Spinal cord (tissue), 10 donors: ENCODE results near the gene PARP1. TPM values are rescaled to one million over a fixed set of nuclear protein-coding genes. Genes with fewer than 3 reads are reported as not detected.

Experiments used
- DNase-seq, 6 donors: peaks; one replicate each; pipeline versions ENCODE4 v3.0.0 to v3.0.0-alpha.2; 2013 to 2015; ENCODE audit warnings: low spot score in 6 of 6, low read depth in 4 of 6
- H3K27ac ChIP-seq: one replicate; pipeline ENCODE4 v1.5.1; 2013; ENCODE audit warnings: low read depth, low read length, control low read depth
- H3K27me3 ChIP-seq: one replicate; pipeline ENCODE4 v1.6.1; 2013; ENCODE audit warnings: low read length; ENCODE audit not compliant: control insufficient read depth, insufficient read depth
- H3K36me3 ChIP-seq: one replicate; pipeline ENCODE4 v1.6.1; 2013; ENCODE audit warnings: low read length; ENCODE audit not compliant: control insufficient read depth, insufficient read depth
- H3K4me1 ChIP-seq: one replicate; pipeline ENCODE4 v1.6.1; 2013; ENCODE audit warnings: low read length; ENCODE audit not compliant: control insufficient read depth, insufficient read depth
- H3K4me3 ChIP-seq: one replicate; pipeline ENCODE4 v1.5.1; 2013; ENCODE audit warnings: low read depth, low read length, control low read depth
- H3K9me3 ChIP-seq: one replicate; pipeline ENCODE4 v1.6.1; 2013; ENCODE audit warnings: low read length; ENCODE audit not compliant: control insufficient read depth, insufficient read depth
- WGBS: methylation state at CpG from one replicate; pipeline ENCODE4 v1.1.5; 2013; ENCODE audit warnings: missing lambda C conversion rate; ENCODE audit not compliant: insufficient coverage; 5-methylcytosine and 5-hydroxymethylcytosine counted together
- polyA plus RNA-seq, 2 donors: library from polyadenylated mRNA; unstranded; fragments of 120-200 nt; gene quantifications; one replicate each; pipeline ENCODE4 v1.2.1, GENCODE V29; 2013; ENCODE audit not compliant: insufficient read length in 2 of 2
- total RNA-seq, 2 donors: library from RNA; depleted of rRNA in 1 of 2; stranded (reverse); fragments of 120-200 nt in 1 of 2; fragments of >200 nt in 1 of 2; gene quantifications; one replicate each; pipeline versions ENCODE4 v1.2.3 to v1.2.4, GENCODE V29; 2013 to 2014
- donor health status: healthy.

Gene PARP1
- total and polyA plus RNA-seq, 4 donors = 106 to 156 (median 127) TPM

DNA sequence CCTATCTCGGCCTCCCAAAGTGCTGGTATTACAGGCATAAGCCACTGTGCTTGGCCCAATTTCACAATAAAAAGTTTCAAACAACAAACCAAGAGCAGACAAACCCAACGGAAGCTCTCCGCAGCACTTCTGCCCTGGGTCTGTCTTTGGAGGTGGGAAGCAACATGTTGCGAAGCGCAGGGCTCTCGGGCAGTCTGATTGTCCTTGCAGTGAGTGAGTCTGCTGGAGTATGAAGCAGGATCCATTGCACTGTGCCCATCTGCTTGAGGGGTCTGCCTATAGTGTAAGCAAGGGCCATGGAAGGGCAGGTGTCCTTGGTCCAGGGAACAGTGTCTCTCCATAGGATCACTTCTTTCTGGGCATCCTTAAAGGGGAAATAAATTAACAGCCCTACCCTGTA lies 14.6 kb upstream of the PARP1 start:
- H3K27ac ChIP-seq = no peak overlapping the region
- peaks cover 24% of the 10 kb centered on the region for H3K4me1 ChIP-seq
- H3K4me3 ChIP-seq = no peak overlapping the region
- H3K36me3 ChIP-seq = no peaks in the 10 kb centered on the region
- no peaks in the 10 kb centered on the region for H3K9me3 ChIP-seq
- DNase-seq = no peak
- H3K27me3 ChIP-seq = peaks cover 2% of the 10 kb centered on the region
- WGBS = 95% methylated on average over 5 of the region's 6 CpGs

GRCh38 chr1:226420897-226421296 lies 13.0 kb upstream of the PARP1 start:
- DNase-seq = peak in 1 of 6 donors; percentile 72
- no peaks in the 10 kb centered on the region for H3K9me3 ChIP-seq
- H3K27ac ChIP-seq = no peak overlapping the region
- no CpG with 5 or more reads among the region's 3 CpGs for WGBS
- H3K36me3 ChIP-seq = no peaks in the 10 kb centered on the region
- no peak overlapping the region for H3K4me3 ChIP-seq
- peaks cover 2% of the 10 kb centered on the region for H3K27me3 ChIP-seq
- H3K4me1 ChIP-seq = peaks cover 24% of the 10 kb centered on the region

DNA sequence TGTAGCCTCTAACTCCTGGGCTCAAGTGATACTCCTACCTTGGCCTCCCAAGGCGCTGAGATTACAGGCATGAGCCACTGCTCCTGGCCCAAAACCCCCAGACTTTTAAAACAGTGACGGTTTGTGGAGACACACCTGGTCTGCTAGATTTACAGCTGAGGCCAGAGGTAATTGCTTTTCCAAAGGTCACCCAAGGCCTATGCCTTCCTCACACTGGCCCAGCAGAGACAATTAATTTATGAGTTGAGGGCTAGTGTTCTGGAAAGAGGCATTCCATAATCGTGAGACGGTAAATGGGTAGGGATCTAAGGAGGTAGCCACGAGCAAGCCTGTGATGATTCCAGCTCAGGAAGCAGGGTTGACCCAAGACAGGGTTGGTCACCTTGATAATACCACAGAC lies 12.4 kb upstream of the PARP1 start:
- Histone ChIP-seq H3K36me3 (no peaks in the 10 kb centered on the region), H3K9me3 (no peaks in the 10 kb centered on the region), H3K4me1 (peaks cover 19% of the 10 kb centered on the region), H3K27ac (no peak overlapping the region), H3K27me3 (peaks cover 2% of the 10 kb centered on the region), H3K4me3 (no peak overlapping the region)
- DNase-seq = no peak
- WGBS = 88% methylated on average over 4 of the region's 5 CpGs

DNA sequence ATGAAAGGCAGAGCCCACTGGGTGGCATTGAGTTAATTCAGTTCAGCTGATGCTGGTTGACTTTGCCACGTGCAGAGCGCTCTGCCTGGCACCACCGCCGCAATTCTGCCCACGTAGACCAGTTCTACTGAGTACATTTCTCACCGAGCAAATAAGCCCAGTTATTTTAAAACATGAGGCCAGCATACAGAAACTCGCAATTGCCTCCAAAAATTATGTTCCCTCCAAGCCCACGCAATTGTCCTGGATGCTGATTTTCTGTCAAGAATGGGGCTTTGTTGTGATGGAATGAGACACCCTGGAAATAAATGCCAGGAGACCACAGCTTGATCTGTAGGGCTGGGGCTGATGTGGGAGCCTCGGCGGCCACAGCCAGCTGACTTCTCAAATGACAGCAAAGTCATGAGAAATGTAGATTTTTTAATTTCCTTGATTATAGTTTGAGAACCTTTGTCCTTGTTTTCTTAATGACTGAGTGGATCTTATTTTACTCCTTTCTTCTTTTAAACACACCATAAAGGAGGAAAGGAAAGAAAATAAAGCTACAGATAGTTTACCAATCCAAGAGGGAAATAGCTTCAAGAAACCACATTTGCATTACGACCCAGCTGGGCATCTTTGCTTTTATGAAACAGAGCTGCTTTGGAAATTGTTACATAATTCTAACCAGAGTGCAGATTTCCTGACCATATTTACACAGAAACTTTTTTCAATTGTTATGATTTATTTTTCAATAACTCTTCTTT lies 11.6 kb upstream of the PARP1 start:
- Histone ChIP-seq H3K36me3 (no peaks in the 10 kb centered on the region), H3K27ac (no peak overlapping the region), H3K27me3 (peaks cover 2% of the 10 kb centered on the region), H3K4me3 (no peak overlapping the region), H3K4me1 (peaks cover 14% of the 10 kb centered on the region), H3K9me3 (no peaks in the 10 kb centered on the region)
- 50% methylated on average over 5 of the region's 11 CpGs for WGBS
- DNase-seq = peak in 1 of 6 donors; percentile 78

DNA sequence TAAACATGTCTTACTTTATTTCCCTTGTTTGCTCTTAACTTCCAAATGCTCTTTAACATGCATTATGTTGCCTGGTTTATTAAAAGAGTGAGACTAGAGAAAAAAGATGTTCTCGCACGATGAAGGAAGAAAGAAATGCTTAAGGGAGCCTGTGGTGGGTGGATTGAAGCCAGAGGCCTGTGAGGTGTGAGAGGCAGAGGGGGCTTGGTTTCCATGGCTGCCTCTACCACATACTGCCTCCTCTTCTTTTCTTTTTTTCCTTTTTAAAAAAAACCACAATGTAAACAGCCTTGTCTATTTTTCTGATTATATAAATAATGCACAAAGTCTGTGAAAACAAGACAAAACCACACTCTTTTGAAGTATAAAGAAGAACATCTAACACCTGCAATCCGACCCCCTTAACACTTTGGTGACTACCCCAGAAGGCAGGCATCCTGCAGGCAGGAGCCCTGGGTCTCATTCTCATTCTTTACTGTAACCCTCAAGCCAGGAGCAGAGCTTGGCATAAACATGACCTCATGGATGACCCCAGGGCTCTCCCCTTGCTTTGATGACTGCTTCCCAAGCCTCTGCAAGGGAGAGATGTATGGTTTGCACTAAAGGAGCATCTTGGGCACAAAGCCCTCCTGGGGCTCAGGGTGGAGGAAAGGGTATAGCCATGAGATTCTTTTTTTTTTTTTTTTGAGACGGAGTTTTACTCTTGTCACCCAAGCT lies 10.1 kb upstream of the PARP1 start:
- H3K27ac ChIP-seq = no peak overlapping the region
- DNase-seq = peak in 1 of 6 donors; percentile 85
- H3K4me3 ChIP-seq = no peak overlapping the region
- no peaks in the 10 kb centered on the region for H3K36me3 ChIP-seq
- peaks cover 2% of the 10 kb centered on the region for H3K27me3 ChIP-seq
- H3K9me3 ChIP-seq = no peaks in the 10 kb centered on the region
- 70% methylated on average over 1 of the region's 4 CpGs for WGBS
- peaks cover 14% of the 10 kb centered on the region for H3K4me1 ChIP-seq

DNA sequence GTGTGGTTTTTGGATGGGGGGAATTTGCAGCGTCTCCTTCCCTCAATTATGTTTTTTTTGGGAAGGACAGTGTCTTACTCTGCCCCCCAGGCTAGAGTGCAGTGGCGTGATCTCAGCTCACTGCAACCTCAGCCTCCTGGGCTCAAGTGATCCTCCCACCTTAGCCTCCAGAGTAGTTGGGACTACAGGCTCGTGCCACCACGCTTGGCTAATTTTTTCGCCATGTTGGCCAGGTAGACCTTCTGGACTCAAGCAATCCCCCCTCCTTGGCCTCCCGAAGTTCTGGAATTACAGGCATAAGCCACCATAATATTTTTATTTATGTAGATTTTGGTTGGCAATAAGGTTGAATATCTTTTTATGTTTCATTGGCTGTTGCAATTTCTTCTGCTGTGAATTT lies 9.5 kb upstream of the PARP1 start:
- no peak for DNase-seq
- no peaks in the 10 kb centered on the region for H3K9me3 ChIP-seq
- no peak overlapping the region for H3K27ac ChIP-seq
- H3K27me3 ChIP-seq = peaks cover under 1% of the 10 kb centered on the region
- 87% methylated on average over 4 of the region's 6 CpGs for WGBS
- no peak overlapping the region for H3K4me3 ChIP-seq
- peaks cover 14% of the 10 kb centered on the region for H3K4me1 ChIP-seq
- H3K36me3 ChIP-seq = no peaks in the 10 kb centered on the region

GRCh38 chr1:226414098-226414698 lies 6.3 kb upstream of the PARP1 start:
- no peak overlapping the region for H3K4me3 ChIP-seq
- WGBS = 80% methylated on average over 8 of the region's 11 CpGs

GRCh38 chr1:226411619-226412018 lies 3.7 kb upstream of the PARP1 start:
- H3K27ac ChIP-seq = no peak overlapping the region
- H3K9me3 ChIP-seq = no peaks in the 10 kb centered on the region
- H3K4me3 ChIP-seq = no peak overlapping the region
- no peaks in the 10 kb centered on the region for H3K36me3 ChIP-seq
- WGBS = 50% methylated on average over 2 of the region's 5 CpGs
- DNase-seq = peak in 1 of 6 donors; percentile 55
- no peaks in the 10 kb centered on the region for H3K27me3 ChIP-seq
- H3K4me1 ChIP-seq = peaks cover 8% of the 10 kb centered on the region

More at GRCh38 chr1:226414098-226414698, 6.3 kb upstream of the PARP1 start:
- H3K27ac ChIP-seq = no peak overlapping the region
- H3K27me3 ChIP-seq = no peaks in the 10 kb centered on the region
- no peaks in the 10 kb centered on the region for H3K9me3 ChIP-seq
- H3K4me1 ChIP-seq = peaks cover 11% of the 10 kb centered on the region
- no peaks in the 10 kb centered on the region for H3K36me3 ChIP-seq
- DNase-seq = no peak

GRCh38 chr1:226410958-226411357 lies 3.1 kb upstream of the PARP1 start:
- no peak overlapping the region for H3K4me3 ChIP-seq
- H3K27ac ChIP-seq = no peak overlapping the region
- no peaks in the 10 kb centered on the region for H3K36me3 ChIP-seq
- no peaks in the 10 kb centered on the region for H3K9me3 ChIP-seq
- no peaks in the 10 kb centered on the region for H3K27me3 ChIP-seq
- DNase-seq = no peak
- WGBS = no CpG with 5 or more reads among the region's 2 CpGs
- H3K4me1 ChIP-seq = peaks cover 8% of the 10 kb centered on the region
